ENCODE results near the gene DNAI2. TPM values are rescaled to one million over a fixed set of nuclear protein-coding genes. Genes with fewer than 3 reads are reported as not detected.

Gene DNAI2
- total RNA-seq, 1 experiment from 2014 or later: not detected

GRCh38 chr17:74303305-74303704 lies 29.3 kb downstream of the DNAI2 start:
- DNase-seq (ENCODE audit: low read depth): no peak

- DNase-seq (ENCODE audit: low read depth): no peak
Measured at GRCh38 chr17:74304184-74304583, 30.1 kb downstream of the DNAI2 start.

- DNase-seq (ENCODE audit: low read depth): no peak
Measured at GRCh38 chr17:74305865-74306654, 32.0 kb downstream of the DNAI2 start.

- DNase-seq (ENCODE audit: low read depth): peak; percentile 18
Measured at GRCh38 chr17:74307984-74308773, 34.1 kb downstream of the DNAI2 start.

GRCh38 chr17:74309902-74310301 lies 35.9 kb downstream of the DNAI2 start:
- no peak for DNase-seq (ENCODE audit: low read depth)

- no peak for DNase-seq (ENCODE audit: low read depth)
Measured at GRCh38 chr17:74314877-74315276, 40.8 kb downstream of the DNAI2 start.

- no peak for DNase-seq (ENCODE audit: low read depth)
Measured at GRCh38 chr17:74316220-74316619, 42.2 kb downstream of the DNAI2 start.

GRCh38 chr17:74317071-74317470 lies 43.0 kb downstream of the DNAI2 start:
- no peak for DNase-seq (ENCODE audit: low read depth)

- no peak for DNase-seq (ENCODE audit: low read depth)
Measured at GRCh38 chr17:74318391-74318790, 44.4 kb downstream of the DNAI2 start.

- DNase-seq (ENCODE audit: low read depth): no peak
Measured at GRCh38 chr17:74324521-74324920, 50.5 kb downstream of the DNAI2 start.

GRCh38 chr17:74325376-74325742 lies 51.3 kb downstream of the DNAI2 start:
- DNase-seq (ENCODE audit: low read depth): no peak

GRCh38 chr17:74325743-74326379 lies 51.8 kb downstream of the DNAI2 start, which contains the start of gene KIF19:
KIF19 (plus strand) TSS chr17:74326226; CDS start chr17:74326350, 124 bp downstream.
- DNase-seq (ENCODE audit: low read depth): no peak

- no peak for DNase-seq (ENCODE audit: low read depth)
Measured at GRCh38 chr17:74326506-74326905, 52.5 kb downstream of the DNAI2 start.

- no peak for DNase-seq (ENCODE audit: low read depth)
Measured at GRCh38 chr17:74328487-74328886, 54.5 kb downstream of the DNAI2 start.

- DNase-seq (ENCODE audit: low read depth): no peak
Measured at GRCh38 chr17:74329378-74329777, 55.3 kb downstream of the DNAI2 start.

- DNase-seq (ENCODE audit: low read depth): no peak
Measured at GRCh38 chr17:74330446-74330845, 56.4 kb downstream of the DNAI2 start.

- DNase-seq (ENCODE audit: low read depth): no peak
Measured at GRCh38 chr17:74332017-74332650, 58.1 kb downstream of the DNAI2 start.

GRCh38 chr17:74332763-74333283 lies 58.8 kb downstream of the DNAI2 start:
- no peak for DNase-seq (ENCODE audit: low read depth)

- DNase-seq (ENCODE audit: low read depth): no peak
Measured at GRCh38 chr17:74334393-74335039, 60.5 kb downstream of the DNAI2 start.

GRCh38 chr17:74335529-74336062 lies 61.6 kb downstream of the DNAI2 start:
- no peak for DNase-seq (ENCODE audit: low read depth)

- DNase-seq (ENCODE audit: low read depth): no peak
Measured at GRCh38 chr17:74336307-74336706, 62.3 kb downstream of the DNAI2 start.

Measured in HT1080 (cell line).